Left forelimb (tissue), 1 donor: ENCODE data around the gene WNT11.

ENCODE experiments used
- DNase-seq: peaks from one replicate; pipeline ENCODE4 v3.0.0-alpha.2; 2018; ENCODE audit warnings: low spot score

The WNT11 gene

GRCh38 chr11:76237914-76238313 is 31.6 kb upstream of the WNT11 start:
- DNase-seq, result no peak

GRCh38 chr11:76237000-76237649 is 30.8 kb upstream of the WNT11 start:
- no peak for DNase-seq

GRCh38 chr11:76236092-76236999 is 30.0 kb upstream of the WNT11 start:
- DNase-seq, result no peak

GRCh38 chr11:76235233-76236091 is 29.2 kb upstream of the WNT11 start:
- DNase-seq, result peak; percentile 97

- DNase-seq, result peak; percentile 70
These were observed 28.3 kb upstream of the WNT11 start for GRCh38 chr11:76234416-76235232.

- DNase-seq, result no peak
These were observed 27.7 kb upstream of the WNT11 start for GRCh38 chr11:76234021-76234415.

- DNase-seq, result no peak
These were observed 27.1 kb upstream of the WNT11 start for GRCh38 chr11:76233196-76233921.

GRCh38 chr11:76232026-76232665 is 25.8 kb upstream of the WNT11 start:
- no peak for DNase-seq

GRCh38 chr11:76231121-76231738 is 24.9 kb upstream of the WNT11 start:
- DNase-seq, result no peak

GRCh38 chr11:76230392-76230791 is 24.1 kb upstream of the WNT11 start:
- no peak for DNase-seq

- DNase-seq, result no peak
These were observed 23.5 kb upstream of the WNT11 start for GRCh38 chr11:76229690-76230240.

- DNase-seq, result no peak
These were observed 22.5 kb upstream of the WNT11 start for GRCh38 chr11:76228875-76229149.

GRCh38 chr11:76228071-76228874 is 22.0 kb upstream of the WNT11 start:
- no peak for DNase-seq

GRCh38 chr11:76226626-76227025 is 20.3 kb upstream of the WNT11 start:
- no peak for DNase-seq

- no peak for DNase-seq
These were observed 18.9 kb upstream of the WNT11 start for GRCh38 chr11:76225122-76225611.

GRCh38 chr11:76224461-76225121 is 18.3 kb upstream of the WNT11 start:
- no peak for DNase-seq

- DNase-seq, result no peak
These were observed 15.1 kb upstream of the WNT11 start for GRCh38 chr11:76221365-76221764.

GRCh38 chr11:76219243-76219642 is 12.9 kb upstream of the WNT11 start:
- DNase-seq, result no peak
